Neural cell (in vitro differentiated cells): ENCODE measurements around the gene ZNF705A.

Experiments
- CTCF ChIP-seq: fragments of 450-650 bp; IDR thresholded peaks from 2 replicates; pipeline ENCODE4 v1.5.1; 2014; ENCODE audit warnings: antibody characterized with exemption, mild to moderate bottlenecking, moderate library complexity; ENCODE audit not compliant: poor library complexity, severe bottlenecking
- EP300 ChIP-seq: fragments of 450-650 bp; conservative IDR thresholded peaks from 2 replicates; pipeline ENCODE4 v1.6.1; 2014; ENCODE audit warnings: antibody characterized with exemption, mild to moderate bottlenecking, moderate library complexity; ENCODE audit not compliant: poor library complexity, severe bottlenecking
- MXI1 ChIP-seq: fragments of 450-650 bp; conservative IDR thresholded peaks from 2 replicates; pipeline ENCODE4 v1.6.1; 2014; ENCODE audit warnings: antibody characterized with exemption, mild to moderate bottlenecking; ENCODE audit not compliant: poor library complexity, severe bottlenecking
- POLR2AphosphoS5 ChIP-seq: IDR thresholded peaks from 2 replicates; pipeline ENCODE4 v1.6.1; 2012
- RAD21 ChIP-seq: fragments of 450-650 bp; conservative IDR thresholded peaks from 2 replicates; pipeline ENCODE4 v1.6.1; 2014; ENCODE audit warnings: antibody characterized with exemption, mild to moderate bottlenecking, moderate library complexity
- SMC3 ChIP-seq: fragments of 450-650 bp; conservative IDR thresholded peaks from 2 replicates; pipeline ENCODE4 v1.6.1; 2014; ENCODE audit warnings: antibody characterized with exemption, mild to moderate bottlenecking, moderate library complexity; ENCODE audit not compliant: poor library complexity

- TF ChIP-seq RAD21 (no peak), CTCF (no peak), MXI1 (no peak), EP300 (no peak), SMC3 (no peak), POLR2AphosphoS5 (no peak)
These were observed 10.9 kb upstream of the ZNF705A start for GRCh38 chr12:8145754-8146441.
